Measurements from ENCODE around the gene RBM28.

RBM28 gene

DNA sequence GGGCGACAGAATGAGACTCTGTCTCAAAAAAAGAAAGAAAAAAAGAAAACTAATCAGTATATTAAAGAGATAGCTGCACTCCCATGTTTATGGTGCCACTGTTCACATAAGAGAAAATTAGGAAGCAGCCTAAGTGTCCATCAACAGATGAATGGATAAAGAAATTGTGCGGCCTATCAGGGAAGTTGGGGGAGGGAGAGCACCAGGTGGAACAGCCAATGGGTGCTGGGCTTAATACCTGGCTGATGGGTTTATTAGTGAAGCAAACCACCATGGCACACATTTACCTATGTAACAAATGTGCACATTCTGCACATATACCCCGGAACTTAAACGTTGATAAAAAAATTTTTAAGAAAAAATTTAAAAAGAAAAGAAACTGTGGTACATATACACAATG, 26.8 kb upstream of the RBM28 start:
- TF ChIP-seq, protein P1, sequence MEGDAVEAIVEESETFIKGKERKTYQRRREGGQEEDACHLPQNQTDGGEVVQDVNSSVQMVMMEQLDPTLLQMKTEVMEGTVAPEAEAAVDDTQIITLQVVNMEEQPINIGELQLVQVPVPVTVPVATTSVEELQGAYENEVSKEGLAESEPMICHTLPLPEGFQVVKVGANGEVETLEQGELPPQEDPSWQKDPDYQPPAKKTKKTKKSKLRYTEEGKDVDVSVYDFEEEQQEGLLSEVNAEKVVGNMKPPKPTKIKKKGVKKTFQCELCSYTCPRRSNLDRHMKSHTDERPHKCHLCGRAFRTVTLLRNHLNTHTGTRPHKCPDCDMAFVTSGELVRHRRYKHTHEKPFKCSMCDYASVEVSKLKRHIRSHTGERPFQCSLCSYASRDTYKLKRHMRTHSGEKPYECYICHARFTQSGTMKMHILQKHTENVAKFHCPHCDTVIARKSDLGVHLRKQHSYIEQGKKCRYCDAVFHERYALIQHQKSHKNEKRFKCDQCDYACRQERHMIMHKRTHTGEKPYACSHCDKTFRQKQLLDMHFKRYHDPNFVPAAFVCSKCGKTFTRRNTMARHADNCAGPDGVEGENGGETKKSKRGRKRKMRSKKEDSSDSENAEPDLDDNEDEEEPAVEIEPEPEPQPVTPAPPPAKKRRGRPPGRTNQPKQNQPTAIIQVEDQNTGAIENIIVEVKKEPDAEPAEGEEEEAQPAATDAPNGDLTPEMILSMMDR (conservative IDR thresholded peaks at IDR 0.05; ENCODE audit: low read length) = no peak
- H3K4me3 ChIP-seq (ENCODE audit: low read length) = no peak overlapping the region
- DNase-seq (ENCODE audit: low read depth) = no peak

DNA sequence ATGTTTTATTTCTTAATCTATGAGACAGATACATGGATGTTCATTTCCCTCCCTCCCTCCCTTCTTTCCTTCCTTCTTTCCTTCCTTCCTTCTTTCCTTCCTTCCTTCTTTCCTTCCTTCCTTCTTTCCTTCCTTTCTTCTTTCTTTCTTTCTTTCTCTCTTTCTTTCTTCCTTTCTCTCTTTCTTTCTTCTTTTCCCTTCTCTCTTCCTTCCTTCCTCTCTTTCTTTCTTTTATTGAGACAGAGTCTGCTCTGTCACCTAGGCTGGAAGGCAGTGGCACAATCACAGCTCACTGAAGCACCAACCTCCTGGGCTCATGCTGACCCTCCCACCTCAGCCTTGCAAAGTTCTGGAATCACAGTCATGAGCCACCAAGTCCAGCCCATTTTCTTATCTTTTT, 23.3 kb upstream of the RBM28 start:
- DNase-seq (ENCODE audit: low read depth) = no peak
- TF ChIP-seq, protein P1 (conservative IDR thresholded peaks at IDR 0.05; ENCODE audit: low read length) = no peak
- H3K4me3 ChIP-seq (ENCODE audit: low read length) = no peak overlapping the region

DNA sequence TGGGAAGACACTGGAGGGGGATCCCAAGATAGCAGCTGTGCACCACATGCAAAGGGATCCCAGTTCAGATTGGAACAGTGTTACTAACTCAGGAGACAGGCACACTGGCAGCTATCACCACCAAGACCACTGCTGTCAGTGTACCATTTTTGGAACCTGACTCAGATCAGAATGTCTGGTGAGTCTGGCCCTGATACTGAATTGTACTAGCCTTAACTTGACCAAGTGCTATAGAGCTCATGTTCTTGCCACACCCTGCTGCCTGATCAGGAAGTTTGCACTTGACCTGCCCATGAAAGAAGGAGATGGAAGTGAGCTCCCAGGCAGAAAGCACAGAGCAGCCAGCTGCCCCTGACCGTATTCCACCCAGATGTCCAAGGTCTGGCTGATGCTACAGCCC, 22.6 kb upstream of the RBM28 start:
- TF ChIP-seq, protein P1 (conservative IDR thresholded peaks at IDR 0.05; ENCODE audit: low read length) = no peak
- no peak overlapping the region for H3K4me3 ChIP-seq (ENCODE audit: low read length)
- DNase-seq (ENCODE audit: low read depth) = no peak

DNA sequence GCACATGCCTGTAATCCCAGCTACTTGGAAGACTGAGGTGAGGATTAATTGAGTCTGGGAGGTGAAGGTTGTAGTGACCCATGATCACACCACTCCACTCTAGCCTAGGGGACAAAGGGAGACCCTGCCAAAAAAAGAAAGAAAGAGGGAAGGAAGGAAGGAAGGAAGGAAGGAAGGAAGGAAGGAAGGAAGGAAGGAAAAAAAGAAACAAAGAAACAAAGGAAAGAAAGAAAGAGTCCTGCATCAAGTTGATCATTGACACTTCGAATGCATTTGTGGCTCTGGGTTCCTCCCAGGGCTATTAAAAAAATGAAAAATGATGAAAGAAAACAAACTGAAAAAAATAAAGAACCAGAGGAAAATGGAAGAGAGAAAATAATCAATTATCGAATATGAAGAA, 21.7 kb upstream of the RBM28 start:
- H3K4me3 ChIP-seq (ENCODE audit: low read length) = no peak overlapping the region
- TF ChIP-seq, protein P1 (conservative IDR thresholded peaks at IDR 0.05; ENCODE audit: low read length) = no peak
- DNase-seq (ENCODE audit: low read depth) = no peak

DNA sequence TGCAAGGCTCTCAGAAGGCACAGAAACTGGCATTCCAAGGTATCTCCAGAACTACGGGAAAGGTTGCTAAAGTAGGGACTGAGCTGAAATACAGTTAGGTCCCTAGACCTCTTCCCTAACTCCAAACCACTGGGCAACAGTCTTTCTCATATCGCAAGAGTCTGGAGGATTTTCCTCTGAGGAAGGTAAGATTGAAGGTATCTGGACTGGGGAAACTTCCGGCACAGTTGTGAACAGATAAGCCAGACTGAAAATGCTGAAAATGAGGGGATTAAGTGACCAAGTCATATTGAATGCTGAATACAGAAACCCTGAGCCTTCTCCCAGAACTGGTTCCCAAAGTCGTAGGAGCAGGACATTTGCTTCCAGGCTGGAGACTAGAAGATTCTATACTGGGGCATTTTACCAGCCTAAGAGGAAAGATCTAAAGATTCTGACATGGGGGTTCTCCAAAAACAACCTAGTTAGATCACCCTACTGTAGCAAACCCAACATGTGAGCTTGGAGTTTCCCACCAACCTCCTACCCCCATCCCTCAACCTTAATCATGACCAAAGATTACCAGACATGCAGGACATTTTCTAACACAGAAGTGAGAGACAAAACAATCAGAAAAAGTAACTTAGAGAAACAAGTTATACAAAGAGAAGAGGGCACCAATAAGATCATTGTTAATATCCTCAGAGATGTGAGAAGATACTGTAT, 20.6 kb upstream of the RBM28 start:
- TF ChIP-seq, protein P1 (conservative IDR thresholded peaks at IDR 0.05; ENCODE audit: low read length) = no peak
- no peak overlapping the region for H3K4me3 ChIP-seq (ENCODE audit: low read length)

DNA sequence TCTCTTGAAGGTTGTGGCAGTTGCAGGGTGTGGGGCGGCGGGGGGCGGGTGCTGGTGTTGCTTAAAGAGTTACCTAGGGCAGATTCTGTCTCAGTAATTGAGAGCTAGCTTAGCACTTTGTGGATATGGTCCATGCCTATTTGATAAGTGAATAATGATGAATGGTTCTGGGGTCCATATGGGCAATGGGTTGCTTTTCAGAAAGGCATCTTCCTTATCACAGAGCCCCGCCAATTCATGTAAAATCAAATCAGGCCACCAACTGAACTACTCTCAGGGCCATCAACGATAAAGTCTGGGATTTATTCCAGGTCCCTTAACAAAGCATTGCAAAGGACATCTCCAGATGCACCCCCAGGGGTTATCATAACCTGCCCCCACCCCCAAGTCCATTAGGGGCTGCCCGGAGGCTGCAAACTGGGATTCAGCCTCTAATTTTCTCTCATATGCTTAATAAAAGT, 19.6 kb upstream of the RBM28 start:
- DNase-seq (ENCODE audit: low read depth) = no peak

More for the DNA sequence above, 20.6 kb upstream of the RBM28 start:
- no peak for DNase-seq (ENCODE audit: low read depth)

DNA sequence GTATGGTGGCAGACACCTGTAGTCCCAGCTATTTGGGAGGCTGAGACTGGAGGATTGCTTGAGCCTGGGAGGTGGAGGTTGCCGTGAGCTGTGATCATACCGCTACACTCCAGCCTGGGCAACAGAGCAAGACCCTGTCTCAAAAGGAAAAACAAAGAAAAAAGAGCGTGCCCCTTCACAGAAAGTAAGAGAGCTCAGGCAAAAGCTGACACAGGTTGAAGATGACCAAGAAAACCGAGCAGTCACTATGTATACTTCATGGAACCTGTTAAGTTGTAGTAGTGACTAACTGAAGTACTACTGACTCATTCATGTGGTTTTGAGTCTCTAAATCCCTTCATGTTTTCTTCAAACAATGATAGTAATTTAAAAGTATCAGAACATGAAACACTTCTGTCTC, 19.0 kb upstream of the RBM28 start:
- DNase-seq (ENCODE audit: low read depth) = peak; percentile 15
- H3K4me3 ChIP-seq (ENCODE audit: low read length) = no peak overlapping the region
- TF ChIP-seq, protein P1 (conservative IDR thresholded peaks at IDR 0.05; ENCODE audit: low read length) = no peak

More for the DNA sequence above, 19.6 kb upstream of the RBM28 start:
- H3K4me3 ChIP-seq (ENCODE audit: low read length) = no peak overlapping the region
- TF ChIP-seq, protein P1 (conservative IDR thresholded peaks at IDR 0.05; ENCODE audit: low read length) = no peak

Data from AG10803 (cell line).